Keratinocyte (primary cell): ENCODE measurements around the gene PREB. TPM values are rescaled to one million over a fixed set of nuclear protein-coding genes. Genes with fewer than 3 reads are reported as not detected.
A peak's percentile ranks its signal among the peaks of the same experiment; 100 is the strongest.

Experiments
- DNase-seq: peaks from one replicate; pipeline ENCODE4 v3.0.0-alpha.2; 2011; ENCODE audit warnings: low read depth, missing footprints, low spot score
- FAIRE-seq: peaks from 2 replicates; lab custom pipeline; 2011; peaks lifted over from hg19 to GRCh38; lab: Jason Lieb, UNC
- H2AFZ ChIP-seq: 2 replicates; pipeline ENCODE4 v1.6.0; 2012; ENCODE audit warnings: low read length, control low read depth, inconsistent platforms; ENCODE audit not compliant: control insufficient read depth
- H3K27ac ChIP-seq: 2 replicates; pipeline ENCODE4 v1.5.1; 2011; ENCODE audit warnings: low read length; ENCODE audit not compliant: control insufficient read depth, insufficient read depth
- H3K27me3 ChIP-seq: 3 replicates; pipeline ENCODE4 v1.6.0; 2011; ENCODE audit warnings: low read length; ENCODE audit not compliant: control insufficient read depth, insufficient read depth; ENCODE audit errors: extremely low read depth
- H3K36me3 ChIP-seq, 2 experiments: 2 replicates in 1 of 2; 3 replicates in 1 of 2; pipeline ENCODE4 v1.5.1; 2011; ENCODE audit warnings: low read length in 2 of 2, mild to moderate bottlenecking in 1 of 2; ENCODE audit not compliant: control insufficient read depth in 2 of 2, insufficient read depth in 2 of 2; ENCODE audit errors: extremely low read depth in 1 of 2
- H3K4me1 ChIP-seq: 3 replicates; pipeline ENCODE4 v1.5.1; 2011; ENCODE audit warnings: low read length; ENCODE audit not compliant: control insufficient read depth, insufficient read depth; ENCODE audit errors: extremely low read depth
- H3K4me2 ChIP-seq: 3 replicates; pipeline ENCODE4 v1.6.0; 2011; ENCODE audit warnings: low read depth, low read length; ENCODE audit not compliant: control insufficient read depth, insufficient read depth; ENCODE audit errors: extremely low read depth
- H3K4me3 ChIP-seq, 3 experiments: fragments of 200-600 bp in 1 of 3; sonication (generic) in 1 of 3; 2 replicates in 2 of 3; 3 replicates in 1 of 3; pipeline ENCODE4 v1.5.1; 2011 to 2016; ENCODE audit warnings: low read length in 3 of 3, mild to moderate bottlenecking in 3 of 3, control low read depth in 2 of 3, inconsistent platforms in 1 of 3, low read depth in 1 of 3, mixed read lengths in 1 of 3, mixed run types in 1 of 3, moderate library complexity in 1 of 3; ENCODE audit not compliant: control insufficient read depth in 2 of 3, insufficient read depth in 2 of 3; ENCODE audit errors: extremely low read depth in 1 of 3
- H3K79me2 ChIP-seq: 2 replicates; pipeline ENCODE4 v1.6.0; 2012; ENCODE audit warnings: low read length; ENCODE audit not compliant: control insufficient read depth, insufficient read depth
- H3K9ac ChIP-seq: 3 replicates; pipeline ENCODE4 v1.6.0; 2011; ENCODE audit warnings: low read length; ENCODE audit not compliant: control insufficient read depth, insufficient read depth; ENCODE audit errors: extremely low read depth
- H3K9me1 ChIP-seq: 3 replicates; pipeline ENCODE4 v1.6.0; 2011; ENCODE audit warnings: low read length; ENCODE audit not compliant: control insufficient read depth, insufficient read depth; ENCODE audit errors: extremely low read depth
- H3K9me3 ChIP-seq: 2 replicates; pipeline ENCODE4 v1.5.1; 2012; ENCODE audit warnings: low read depth, low read length; ENCODE audit not compliant: control insufficient read depth
- H4K20me1 ChIP-seq: 3 replicates; pipeline ENCODE4 v1.6.0; 2011; ENCODE audit warnings: low read length; ENCODE audit not compliant: control insufficient read depth, insufficient read depth; ENCODE audit errors: extremely low read depth
- CTCF ChIP-seq, 3 experiments: IDR thresholded peaks in 1 of 3; conservative IDR thresholded peaks in 1 of 3; optimal IDR thresholded peaks in 1 of 3; 2 replicates in 2 of 3; 3 replicates in 1 of 3; pipeline versions ENCODE3 to v1.5.1; 2011; ENCODE audit warnings: low read length in 3 of 3, mild to moderate bottlenecking in 3 of 3, moderate library complexity in 2 of 3, control low read depth in 1 of 3, inconsistent platforms in 1 of 3; ENCODE audit not compliant: insufficient read depth in 2 of 3; ENCODE audit errors: extremely low read depth in 1 of 3
- EZH2 ChIP-seq: IDR thresholded peaks from one replicate; pipeline ENCODE4 v1.6.1; 2012; ENCODE audit warnings: inconsistent platforms, mild to moderate bottlenecking, low read length, moderate library complexity
- dilution Hi-C: fragments of 300-500 bp; cut with MboI; formaldehyde crosslinking; loops from one replicate; pipeline ENCODE4 v1.7.0; 2020; ENCODE audit warnings: low sequenced_read_pairs; ENCODE audit not compliant: extremely low pct_ligation_motif_present
- polyA plus RNA-seq, 5 experiments: library from polyadenylated mRNA; depleted of rRNA in 3 of 5; stranded (reverse) in 3 of 5; stranded (forward) in 1 of 5; unstranded in 1 of 5; fragments of >200 nt; gene quantifications; 1 replicate in 1 of 5; 2 replicates in 3 of 5; 3 replicates in 1 of 5; pipeline versions ENCODE4 v1.2.1 to v1.2.3, GENCODE V29; 2011 to 2012; ENCODE audit warnings: missing spikeins in 2 of 5, low read depth in 1 of 5, low replicate concordance in 1 of 5

PREB gene
- polyA plus RNA-seq, 1 donor (not counting 4 experiments of a cell fraction or from before 2014, with no cell fraction given), result 48.7 TPM

- Histone ChIP-seq H3K9ac (peak overlapping the region; percentile 73), H3K4me3 (peak overlapping the region; percentile 55 to 85 (median 69)), H3K79me2 (no peaks in the 10 kb centered on the region), H2AFZ (peak overlapping the region; percentile 65), H3K27me3 (no peaks in the 10 kb centered on the region), H4K20me1 (no peaks in the 10 kb centered on the region), H3K4me1 (peaks cover 18% of the 10 kb centered on the region), H3K27ac (peak overlapping the region; percentile 2), H3K9me1 (no peaks in the 10 kb centered on the region), H3K9me3 (no peaks in the 10 kb centered on the region), H3K36me3 (no peaks in the 10 kb centered on the region), H3K4me2 (peak overlapping the region; percentile 79)
- TF ChIP-seq CTCF (optimal IDR thresholded peaks at IDR 0.05 in 1 of 3, IDR thresholded peaks at IDR 0.05 in 1 of 3, conservative IDR thresholded peaks at IDR 0.05 in 1 of 3; ENCODE audit: extremely low read depth in 1 of 3, insufficient read depth in 2 of 3, low read length in 3 of 3), result no peak
- TF ChIP-seq EZH2, result no peak
- FAIRE-seq (no peak), DNase-seq (no peak)
- dilution Hi-C loops, result no loop called here
Observed at GRCh38 chr2:27085062-27085672, 49.3 kb downstream of the PREB start.

- H3K79me2 ChIP-seq, result no peaks in the 10 kb centered on the region
- no peaks in the 10 kb centered on the region for H3K36me3 ChIP-seq
- no peak for FAIRE-seq
- H3K9me3 ChIP-seq, result no peaks in the 10 kb centered on the region
- no peak for TF ChIP-seq EZH2
- no peak for TF ChIP-seq CTCF (optimal IDR thresholded peaks at IDR 0.05 in 1 of 3, IDR thresholded peaks at IDR 0.05 in 1 of 3, conservative IDR thresholded peaks at IDR 0.05 in 1 of 3; ENCODE audit: extremely low read depth in 1 of 3, insufficient read depth in 2 of 3, low read length in 3 of 3)
- no peak overlapping the region for H3K9ac ChIP-seq
- dilution Hi-C loops, result no loop called here
- H3K4me3 ChIP-seq, result no peak overlapping the region
- no peak overlapping the region for H3K4me2 ChIP-seq
- H2AFZ ChIP-seq, result no peak overlapping the region
- H4K20me1 ChIP-seq, result no peaks in the 10 kb centered on the region
- DNase-seq, result no peak
- no peaks in the 10 kb centered on the region for H3K27me3 ChIP-seq
- H3K27ac ChIP-seq, result no peak overlapping the region
- H3K4me1 ChIP-seq, result peaks cover 18% of the 10 kb centered on the region
- H3K9me1 ChIP-seq, result no peaks in the 10 kb centered on the region
Observed at GRCh38 chr2:27084297-27085061, 50.0 kb downstream of the PREB start.
